ENCODE results near the gene RNPEP.

Gene RNPEP

DNA sequence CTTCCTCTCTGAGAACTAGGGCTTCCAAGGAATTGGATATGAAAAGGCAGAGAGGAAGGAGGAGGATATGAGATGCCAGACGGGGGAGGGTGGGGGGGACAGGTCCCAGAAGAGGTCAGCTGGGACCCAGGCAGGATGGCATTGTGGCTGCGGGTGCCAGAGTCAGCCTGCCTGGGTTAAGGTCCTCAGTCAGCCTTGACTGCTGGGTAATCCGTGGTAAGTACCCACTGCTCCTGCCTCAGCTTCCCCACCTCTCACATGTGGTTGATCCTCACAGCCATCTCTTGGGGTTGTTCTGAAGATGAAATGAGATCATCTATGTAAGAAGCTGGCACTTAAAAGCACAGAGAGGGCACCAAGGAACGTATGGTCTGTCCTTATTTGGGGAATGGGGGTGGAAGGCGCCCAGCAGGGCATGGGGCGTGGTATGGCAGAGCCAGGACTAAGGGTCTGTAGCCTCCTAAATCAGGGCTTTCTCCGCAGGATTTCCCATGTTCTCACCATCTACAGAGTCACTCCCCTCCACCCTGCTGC, 51.8 kb downstream of the RNPEP start:
- no peak for DNase-seq (ENCODE audit: extremely low spot score)
- TF ChIP-seq, protein P1, sequence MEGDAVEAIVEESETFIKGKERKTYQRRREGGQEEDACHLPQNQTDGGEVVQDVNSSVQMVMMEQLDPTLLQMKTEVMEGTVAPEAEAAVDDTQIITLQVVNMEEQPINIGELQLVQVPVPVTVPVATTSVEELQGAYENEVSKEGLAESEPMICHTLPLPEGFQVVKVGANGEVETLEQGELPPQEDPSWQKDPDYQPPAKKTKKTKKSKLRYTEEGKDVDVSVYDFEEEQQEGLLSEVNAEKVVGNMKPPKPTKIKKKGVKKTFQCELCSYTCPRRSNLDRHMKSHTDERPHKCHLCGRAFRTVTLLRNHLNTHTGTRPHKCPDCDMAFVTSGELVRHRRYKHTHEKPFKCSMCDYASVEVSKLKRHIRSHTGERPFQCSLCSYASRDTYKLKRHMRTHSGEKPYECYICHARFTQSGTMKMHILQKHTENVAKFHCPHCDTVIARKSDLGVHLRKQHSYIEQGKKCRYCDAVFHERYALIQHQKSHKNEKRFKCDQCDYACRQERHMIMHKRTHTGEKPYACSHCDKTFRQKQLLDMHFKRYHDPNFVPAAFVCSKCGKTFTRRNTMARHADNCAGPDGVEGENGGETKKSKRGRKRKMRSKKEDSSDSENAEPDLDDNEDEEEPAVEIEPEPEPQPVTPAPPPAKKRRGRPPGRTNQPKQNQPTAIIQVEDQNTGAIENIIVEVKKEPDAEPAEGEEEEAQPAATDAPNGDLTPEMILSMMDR (IDR thresholded peaks at IDR 0.05; ENCODE audit: control extremely low read depth, extremely low read depth, low read depth, missing control alignments): no peak
- POLR2A ChIA-PET: no interaction called here
- CTCF ChIA-PET: interaction anchor here (1.2 to 1.3 kb wide), 2 partner anchors 34 to 101 kb away, joined by 3 to 5 read pairs; no protein-coding TSS in a partner anchor

DNA sequence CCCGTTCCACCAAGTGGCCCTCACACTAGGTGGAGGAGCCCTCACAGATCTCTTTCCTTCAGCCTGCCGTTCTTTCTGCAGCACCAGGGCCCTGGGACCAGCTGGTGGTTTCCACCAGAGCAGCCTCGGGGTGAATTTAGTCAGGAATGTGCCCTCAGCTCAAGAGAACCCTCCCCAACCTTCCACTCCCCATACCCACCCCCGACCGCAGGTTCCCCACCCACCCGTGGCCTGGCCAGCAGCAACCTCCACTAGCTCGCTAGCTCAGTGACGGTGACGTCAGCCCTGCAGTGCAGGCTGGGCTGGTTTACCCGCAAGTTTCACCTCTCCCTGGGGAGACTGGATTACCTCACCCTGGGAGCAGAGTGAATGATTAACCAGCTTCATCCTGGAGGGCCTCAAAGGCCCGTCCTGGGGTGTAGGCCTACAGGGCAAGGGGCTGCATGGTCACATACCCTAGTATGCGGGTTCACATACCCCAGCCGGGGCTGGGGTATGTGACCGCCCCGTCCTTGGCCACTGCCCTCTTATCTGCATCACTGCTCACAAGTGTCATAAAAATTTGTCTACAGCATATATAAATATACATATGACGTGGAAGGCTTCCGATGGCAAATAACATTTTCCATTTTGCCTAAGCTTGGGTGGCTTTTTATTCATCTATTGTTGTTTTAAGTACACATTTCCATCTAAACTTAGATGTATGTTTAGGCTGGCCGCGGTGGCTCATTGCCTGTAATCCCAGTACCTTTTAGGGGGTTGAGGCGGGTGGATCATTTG, 52.4 kb downstream of the RNPEP start:
- ChIA-PET CTCF (interaction anchor here (1.2 to 1.3 kb wide), 2 partner anchors 35 to 101 kb away, joined by 3 to 5 read pairs; no protein-coding TSS in a partner anchor), POLR2A (no interaction called here)
- DNase-seq (ENCODE audit: extremely low spot score): peak; percentile 66
- TF ChIP-seq, protein P1 (IDR thresholded peaks at IDR 0.05; ENCODE audit: control extremely low read depth, extremely low read depth, low read depth, missing control alignments): no peak

DNA sequence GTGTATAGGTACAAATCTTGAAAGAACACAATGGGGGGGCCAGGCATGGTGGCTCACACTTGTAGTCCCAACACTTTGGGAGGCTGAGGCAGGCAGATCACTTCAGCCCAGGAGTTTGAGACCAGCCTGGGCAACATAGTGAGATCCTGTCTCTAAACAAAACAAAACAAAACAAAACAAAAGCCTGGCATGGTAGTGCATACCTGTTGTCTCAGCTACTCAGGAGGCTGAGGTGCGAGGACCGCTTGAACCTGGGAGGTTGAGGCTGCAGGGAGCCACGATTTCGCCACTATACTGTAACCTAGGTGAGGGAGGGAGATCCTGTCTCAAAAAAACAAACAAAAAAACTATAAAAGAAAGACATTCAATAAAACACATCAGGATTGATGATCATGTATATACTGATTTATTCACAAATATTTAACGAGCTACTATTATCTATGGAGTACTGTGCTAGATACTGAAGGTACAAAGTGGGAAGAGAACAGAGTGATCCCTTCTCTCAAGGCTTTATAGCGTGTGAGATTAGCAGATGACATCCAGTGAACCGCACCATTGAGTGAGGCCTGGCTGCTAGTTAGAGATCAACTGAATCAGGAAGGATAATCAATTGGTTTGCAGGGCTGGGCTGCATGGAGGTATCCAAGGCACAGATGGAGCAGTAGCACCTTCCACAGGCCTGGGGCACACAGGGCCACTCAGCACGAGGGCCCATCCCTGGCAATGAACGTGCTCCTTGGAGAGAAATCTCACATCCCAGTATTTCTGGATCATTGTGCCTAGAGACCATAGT, 54.3 kb downstream of the RNPEP start:
- DNase-seq (ENCODE audit: extremely low spot score): no peak
- CTCF ChIA-PET: interaction anchor here (1.0 to 1.5 kb wide), 2 partner anchors 25 to 28 kb away, joined by 3 read pairs; no protein-coding TSS in a partner anchor
- TF ChIP-seq, protein P1 (IDR thresholded peaks at IDR 0.05; ENCODE audit: control extremely low read depth, extremely low read depth, low read depth, missing control alignments): no peak
- POLR2A ChIA-PET: no interaction called here

- CTCF ChIA-PET: interaction anchor here (1.4 kb wide), 1 partner anchor 27 kb away, joined by 3 read pairs; the partner anchor contains the start of gene ELF3
- POLR2A ChIA-PET: no interaction called here
- DNase-seq (ENCODE audit: extremely low spot score): no peak
- TF ChIP-seq, protein P1 (IDR thresholded peaks at IDR 0.05; ENCODE audit: control extremely low read depth, extremely low read depth, low read depth, missing control alignments): no peak
These were observed 55.4 kb downstream of the RNPEP start for GRCh38 chr1:202037706-202038296.

DNA sequence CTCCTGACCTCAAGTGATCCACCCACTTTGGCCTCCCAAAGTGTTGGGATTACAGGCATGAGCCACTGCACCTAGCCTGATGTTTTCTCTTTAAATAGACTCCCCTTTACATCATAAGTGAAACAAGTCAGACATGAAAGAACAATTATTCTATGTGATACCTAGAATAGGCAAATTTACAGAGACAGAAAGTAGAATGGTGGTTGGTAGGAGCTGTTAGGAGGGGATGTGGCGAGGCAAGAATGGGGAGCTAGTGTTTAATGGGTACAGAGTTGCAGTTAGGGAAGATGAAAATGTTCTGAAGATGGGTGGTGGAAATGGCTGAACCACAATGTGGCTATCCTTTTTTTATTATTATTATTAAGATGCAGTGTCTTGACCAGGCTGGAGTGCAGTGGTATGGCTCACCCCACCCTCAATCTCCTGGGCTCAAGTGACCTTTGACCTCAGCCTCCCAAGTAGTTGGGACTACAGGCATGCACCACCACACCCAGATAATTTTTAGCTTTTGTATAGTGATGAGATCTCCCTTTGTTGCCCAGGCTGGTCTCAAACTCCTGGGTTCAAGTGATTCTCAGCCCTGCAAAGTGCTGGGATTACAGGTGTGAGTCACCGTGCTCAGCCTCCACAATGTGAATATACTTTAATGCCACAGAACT, 56.4 kb downstream of the RNPEP start:
- no peak for DNase-seq (ENCODE audit: extremely low spot score)
- POLR2A ChIA-PET: no interaction called here
- CTCF ChIA-PET: interaction anchor here (1.4 to 1.7 kb wide), 2 partner anchors 29 to 39 kb away, joined by 3 to 4 read pairs; partner anchors contain the start of gene ELF3
- TF ChIP-seq, protein P1 (IDR thresholded peaks at IDR 0.05; ENCODE audit: control extremely low read depth, extremely low read depth, low read depth, missing control alignments): no peak
